HG03460 (cell line): Measurements from ENCODE around the gene CDC25B.
A peak's percentile ranks its signal among the peaks of the same experiment; 100 is the strongest.
"Not testable (repeated sequence)": the region's sequence is repeated elsewhere in the genome, so short reads cannot be mapped to it uniquely, and the experiment has no call there.

Source experiments
- ATAC-seq: cut with Tn5 transposase; IDR thresholded peaks from one replicate; pipeline ENCODE4 v1.9.1; 2021; ENCODE audit not compliant: unreplicated experiment

CDC25B gene

DNA sequence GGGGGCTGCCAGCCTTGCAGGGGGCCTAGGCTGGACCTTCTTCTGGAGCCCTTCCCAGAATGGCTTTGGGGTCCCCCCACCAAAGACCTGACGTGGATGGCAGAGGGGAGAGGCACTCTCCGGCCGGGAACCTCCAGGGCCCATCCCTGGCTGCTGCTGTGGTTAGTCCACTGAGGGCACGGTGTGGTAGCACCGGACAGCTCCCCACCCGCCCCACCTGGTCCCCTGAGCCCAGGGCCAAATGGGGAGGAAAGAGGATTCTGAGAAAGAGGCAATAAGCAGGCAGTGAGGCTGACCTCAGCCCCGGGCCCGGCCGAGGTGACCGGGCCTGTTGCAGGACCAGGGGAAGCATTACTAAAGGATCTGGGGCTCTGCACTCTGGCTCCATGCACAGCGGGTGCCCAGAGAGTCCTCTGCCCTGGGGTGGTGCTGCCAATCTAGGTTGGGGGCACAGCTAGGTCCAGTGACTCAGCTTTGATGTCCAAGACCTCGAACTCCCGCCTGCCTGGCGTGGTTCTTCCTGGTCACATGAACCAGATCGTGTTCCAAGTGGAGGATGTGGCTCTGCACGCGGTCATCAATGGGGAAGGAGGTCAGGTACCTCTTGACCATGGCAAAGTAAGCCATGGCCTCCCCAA, 11.8 kb upstream of the CDC25B start:
- ATAC-seq, result no peak

DNA sequence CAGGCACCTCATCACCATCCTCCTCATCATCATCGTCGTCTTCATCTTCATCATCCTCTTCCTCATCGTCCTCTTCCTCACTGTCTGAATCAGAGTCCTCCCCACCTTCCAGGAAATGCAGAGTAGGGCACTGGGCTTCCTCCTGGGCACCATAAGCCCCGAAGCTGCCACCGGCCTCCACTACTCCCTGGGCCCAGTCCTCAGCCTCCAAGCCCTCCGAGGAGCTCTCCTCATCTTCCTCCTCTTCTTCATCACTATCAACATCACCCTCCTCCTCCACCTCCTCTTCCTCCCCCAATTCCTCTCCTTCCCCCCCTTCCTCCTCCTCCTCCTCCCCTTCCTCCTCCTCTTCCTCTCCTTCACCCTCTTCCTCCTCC, 11.3 kb upstream of the CDC25B start:
- ATAC-seq, result no peak

DNA sequence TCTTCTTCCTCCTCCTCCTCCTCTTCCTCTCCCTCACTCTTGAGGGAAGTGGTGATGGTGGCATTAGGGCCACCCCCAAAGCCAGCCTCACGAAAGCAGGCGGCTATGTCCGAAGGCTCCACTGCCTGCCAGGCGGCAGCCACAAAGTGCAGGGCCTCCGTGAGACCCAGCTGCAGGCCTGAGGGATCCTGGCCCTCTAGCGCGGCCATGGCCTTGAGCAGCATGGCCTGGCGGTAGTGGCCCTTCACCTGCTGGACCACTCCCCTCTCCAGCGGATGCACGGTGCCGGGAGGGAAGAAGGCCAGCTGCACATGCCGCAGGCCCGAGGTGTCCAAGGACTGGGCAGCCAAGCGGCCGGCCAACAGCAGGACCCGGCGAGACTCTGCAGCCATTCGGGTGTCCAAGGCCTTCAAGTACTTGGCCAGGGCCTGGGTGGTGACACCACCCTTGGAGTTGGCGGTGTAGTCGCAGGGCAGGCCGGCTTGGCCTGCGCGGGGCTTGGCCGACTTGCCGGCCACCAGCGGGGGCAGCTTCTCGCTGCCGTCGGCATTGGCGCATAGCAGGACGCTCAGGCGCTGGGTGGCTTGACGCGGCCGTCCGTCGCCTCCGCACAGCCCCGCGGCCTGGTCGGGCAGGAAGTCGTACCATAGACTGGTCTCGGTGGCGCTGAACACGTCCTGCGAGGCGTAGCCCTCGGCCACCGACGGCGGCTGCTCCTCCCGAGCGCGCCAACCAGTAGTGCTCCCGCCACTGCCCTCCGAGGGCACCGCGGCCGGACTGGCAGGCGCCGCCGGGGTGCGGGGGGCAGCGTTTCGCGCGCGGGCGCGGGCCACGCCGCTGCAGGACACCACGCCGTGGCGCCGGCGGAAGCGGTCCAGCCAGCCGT, 10.6 kb upstream of the CDC25B start:
- ATAC-seq, result no peak

DNA sequence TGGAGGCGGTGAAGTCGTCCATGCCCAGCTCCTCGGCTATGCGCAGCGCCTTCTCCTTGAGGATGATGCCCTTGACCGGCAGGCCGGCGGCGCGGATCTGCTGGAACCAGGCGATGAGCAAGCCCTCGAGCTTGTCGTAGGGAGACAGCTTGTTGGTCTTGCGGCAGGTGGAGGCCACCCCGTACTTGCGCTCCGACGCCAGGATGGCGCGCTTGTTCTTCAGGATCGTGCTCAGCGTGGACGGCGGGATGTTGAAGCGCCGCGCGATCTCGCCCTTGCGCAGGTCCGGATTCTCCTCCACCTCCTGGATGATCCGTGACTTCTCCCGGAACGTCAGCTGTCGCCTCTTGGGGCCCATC, 10.0 kb upstream of the CDC25B start:
- no peak for ATAC-seq

DNA sequence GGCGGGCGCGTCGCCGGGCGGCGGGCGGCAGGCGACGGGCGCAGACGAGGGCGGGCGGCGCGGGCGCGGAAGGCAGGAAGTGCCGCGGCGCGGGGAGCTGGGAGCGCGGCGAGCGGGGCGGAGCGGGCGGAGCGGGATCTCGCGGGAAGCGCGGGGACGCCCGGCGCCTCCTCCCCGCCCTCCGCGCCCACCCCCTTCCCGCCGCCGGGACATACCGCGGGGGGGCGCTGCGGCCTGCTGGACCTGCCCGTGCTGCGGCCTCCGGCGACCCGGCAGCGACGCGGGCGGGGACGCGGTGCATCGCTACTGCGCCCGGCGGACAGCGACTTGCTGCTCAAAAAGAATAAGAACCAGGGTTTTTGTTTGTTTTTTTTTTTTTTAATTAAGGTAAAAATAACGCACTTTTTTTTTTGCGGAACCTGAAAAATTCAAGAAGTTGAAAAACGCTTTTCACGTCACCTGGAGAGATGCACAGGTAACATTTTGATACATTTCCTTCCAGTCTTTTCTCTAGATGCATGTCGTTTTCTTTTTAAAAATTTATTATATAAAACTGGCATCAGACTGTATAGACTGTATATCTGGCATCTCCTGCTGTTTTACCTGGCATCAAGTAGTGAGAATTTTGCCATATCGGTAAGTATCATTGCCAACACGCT, 9.3 kb upstream of the CDC25B start, which contains the start of gene CENPB:
Gene CENPB, minus strand, starts transcription at position 76 of the 659 bp plus-strand sequence. CDS start 257 bp downstream, outside the sequence.
- ATAC-seq, result peak; percentile 81

DNA sequence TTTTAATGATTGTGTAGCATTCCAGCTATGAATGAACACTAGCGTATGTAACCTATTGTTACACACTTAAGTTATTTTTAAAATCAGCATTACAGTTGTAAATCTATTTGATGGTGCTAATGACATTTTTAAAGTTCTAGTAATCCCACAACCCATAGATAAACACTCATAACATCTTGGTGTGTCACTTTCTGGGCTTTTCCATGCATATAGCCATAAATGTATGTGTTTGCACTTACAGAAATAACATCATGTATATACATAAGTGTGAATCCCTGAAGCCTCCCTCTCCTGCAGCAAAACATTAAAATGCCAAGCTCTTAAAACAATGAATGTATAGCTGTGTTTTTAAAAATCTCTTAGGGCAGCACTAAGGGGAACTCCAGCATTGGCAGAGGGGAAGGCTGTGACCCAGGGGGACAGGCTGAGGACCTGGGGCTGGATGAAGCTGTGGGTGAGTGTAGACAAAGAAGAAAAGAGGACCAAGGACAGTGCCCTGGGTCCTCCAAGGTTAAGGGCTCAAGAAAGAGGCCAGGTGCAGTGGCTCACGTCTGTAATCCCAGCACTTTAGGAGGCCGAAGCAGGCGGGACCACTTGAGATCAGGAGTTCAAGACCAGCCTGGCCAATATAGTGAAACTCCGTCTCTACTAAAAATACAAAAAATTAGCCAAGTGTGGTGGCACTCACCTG, 8.6 kb upstream of the CDC25B start:
- ATAC-seq, result no peak

- ATAC-seq, result no peak
Observed at GRCh38 chr20:3788685-3789155, 7.4 kb upstream of the CDC25B start.

GRCh38 chr20:3789201-3789600, 6.9 kb upstream of the CDC25B start:
- ATAC-seq, result not testable (repeated sequence)

- not testable (repeated sequence) for ATAC-seq
Observed at GRCh38 chr20:3794168-3794567, 1.9 kb upstream of the CDC25B start.

GRCh38 chr20:3794701-3795420, 1.2 kb upstream of the CDC25B start:
- no peak for ATAC-seq

DNA sequence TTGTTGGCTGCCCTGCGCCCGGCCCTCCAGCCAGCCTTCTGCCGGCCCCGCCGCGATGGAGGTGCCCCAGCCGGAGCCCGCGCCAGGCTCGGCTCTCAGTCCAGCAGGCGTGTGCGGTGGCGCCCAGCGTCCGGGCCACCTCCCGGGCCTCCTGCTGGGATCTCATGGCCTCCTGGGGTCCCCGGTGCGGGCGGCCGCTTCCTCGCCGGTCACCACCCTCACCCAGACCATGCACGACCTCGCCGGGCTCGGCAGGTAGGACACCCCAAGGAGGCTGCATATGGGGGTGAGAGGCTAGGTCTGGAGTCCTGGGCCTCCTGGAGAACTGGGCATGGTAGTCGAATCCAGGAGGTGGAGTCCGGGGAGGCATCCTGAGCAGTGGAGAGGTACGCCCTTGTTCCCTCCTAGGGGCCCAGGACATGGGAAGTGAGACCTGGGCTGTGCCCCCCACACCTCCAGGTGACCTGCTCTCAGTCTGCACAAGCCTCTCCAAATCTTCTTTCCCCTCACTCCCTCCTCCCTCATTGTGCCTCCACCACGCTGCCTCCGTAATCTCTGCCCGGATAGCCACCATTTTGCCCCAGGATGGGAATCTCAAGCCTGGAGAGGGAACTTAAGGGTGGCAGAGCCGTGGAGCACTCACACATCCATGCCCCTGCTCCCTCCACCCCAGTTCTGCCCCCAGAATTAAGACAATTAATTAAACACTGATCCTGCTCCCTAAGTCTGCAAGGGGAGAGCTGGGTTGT, 541 bp downstream of the CDC25B start:
- no peak for ATAC-seq

- ATAC-seq, result no peak
Observed at GRCh38 chr20:3797226-3797545, 1.1 kb downstream of the CDC25B start.

GRCh38 chr20:3797592-3798372, 1.7 kb downstream of the CDC25B start:
- no peak for ATAC-seq

GRCh38 chr20:3798373-3798768, 2.3 kb downstream of the CDC25B start:
- no peak for ATAC-seq

- ATAC-seq, result no peak
Observed at GRCh38 chr20:3798908-3799248, 2.8 kb downstream of the CDC25B start.

DNA sequence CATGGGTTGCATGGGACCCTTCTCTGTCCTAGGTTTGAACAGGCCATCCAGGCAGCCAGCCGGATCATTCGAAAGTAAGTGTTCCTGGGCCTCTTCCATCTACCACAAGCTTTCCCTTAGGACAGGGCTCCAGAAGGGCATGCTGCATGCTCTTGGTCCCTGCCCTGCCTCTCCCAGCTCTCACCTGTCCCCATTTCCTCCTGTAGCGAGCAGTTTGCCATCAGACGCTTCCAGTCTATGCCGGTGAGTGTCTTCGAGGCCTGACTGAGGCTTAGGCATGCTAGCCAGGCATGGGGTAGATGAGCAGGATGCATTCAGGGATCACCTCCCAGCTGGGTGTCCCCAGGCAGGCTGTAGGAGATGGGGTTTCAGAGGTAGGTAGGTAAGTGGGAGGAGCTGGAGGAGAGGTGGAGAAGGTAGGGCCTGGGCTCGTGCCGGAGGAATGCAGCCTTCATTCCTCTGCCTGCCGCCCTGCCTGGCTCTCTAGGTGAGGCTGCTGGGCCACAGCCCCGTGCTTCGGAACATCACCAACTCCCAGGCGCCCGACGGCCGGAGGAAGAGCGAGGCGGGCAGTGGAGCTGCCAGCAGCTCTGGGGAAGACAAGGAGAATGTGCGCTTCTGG, 4.3 kb downstream of the CDC25B start:
- no peak for ATAC-seq

DNA sequence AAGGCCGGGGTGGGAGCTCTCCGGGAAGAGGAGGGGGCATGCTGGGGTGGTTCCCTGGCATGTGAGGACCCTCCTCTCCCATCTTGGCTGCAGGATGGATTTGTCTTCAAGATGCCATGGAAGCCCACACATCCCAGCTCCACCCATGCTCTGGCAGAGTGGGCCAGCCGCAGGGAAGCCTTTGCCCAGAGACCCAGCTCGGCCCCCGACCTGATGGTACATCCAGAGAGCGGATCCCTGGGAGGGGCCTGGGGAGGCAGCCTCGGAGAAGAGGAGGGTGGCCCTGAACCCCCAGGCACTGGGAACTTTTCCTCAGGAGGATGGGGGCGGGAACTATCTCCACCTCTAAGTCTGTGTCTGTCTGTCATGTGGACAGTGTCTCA, 4.8 kb downstream of the CDC25B start:
- ATAC-seq, result no peak

GRCh38 chr20:3801299-3801698, 5.2 kb downstream of the CDC25B start:
- no peak for ATAC-seq

- ATAC-seq, result no peak
Observed at GRCh38 chr20:3801846-3802245, 5.7 kb downstream of the CDC25B start.
